ENCODE measurements around the gene SLIT3. TPM values are rescaled to one million over a fixed set of nuclear protein-coding genes. Genes with fewer than 3 reads are reported as not detected.
A peak's percentile ranks its signal among the peaks of the same experiment; 100 is the strongest.

Gene SLIT3
- total RNA-seq, 1 donor from 2014 or later: 70.0 TPM

- intact Hi-C loops (cut with DNase I): no loop called here
- H3K27me3 ChIP-seq: no peaks in the 10 kb centered on the region
- H3K9me3 ChIP-seq: no peaks in the 10 kb centered on the region
- no peaks in the 10 kb centered on the region for H3K36me3 ChIP-seq
- no peak for ATAC-seq
- no peaks in the 10 kb centered on the region for H3K4me1 ChIP-seq
- peak overlapping the region; percentile 12 for H3K27ac ChIP-seq
- no peak overlapping the region for H3K4me3 ChIP-seq
- no peak for TF ChIP-seq CTCF (IDR thresholded peaks at IDR 0.05)
- no peak for DNase-seq
Measured at GRCh38 chr5:169242175-169242848, 58.6 kb downstream of the SLIT3 start.

- no peak for TF ChIP-seq CTCF (IDR thresholded peaks at IDR 0.05)
- Histone ChIP-seq H3K4me3 (no peak overlapping the region), H3K36me3 (no peaks in the 10 kb centered on the region), H3K9me3 (no peaks in the 10 kb centered on the region), H3K27me3 (no peaks in the 10 kb centered on the region), H3K4me1 (no peaks in the 10 kb centered on the region), H3K27ac (no peak overlapping the region)
- no peak for ATAC-seq
- intact Hi-C loops (cut with DNase I): no loop called here
- DNase-seq: no peak
Measured at GRCh38 chr5:169229342-169229892, 71.5 kb downstream of the SLIT3 start.

GRCh38 chr5:169226895-169227294, 74.0 kb downstream of the SLIT3 start:
- intact Hi-C loops (cut with DNase I): no loop called here
- Histone ChIP-seq H3K27ac (no peak overlapping the region), H3K9me3 (no peaks in the 10 kb centered on the region), H3K4me1 (peaks cover 7% of the 10 kb centered on the region), H3K36me3 (no peaks in the 10 kb centered on the region), H3K27me3 (no peaks in the 10 kb centered on the region), H3K4me3 (no peak overlapping the region)
- ATAC-seq (no peak), DNase-seq (no peak)
- TF ChIP-seq CTCF (IDR thresholded peaks at IDR 0.05): no peak

GRCh38 chr5:169225830-169226356, 75.0 kb downstream of the SLIT3 start:
- intact Hi-C loops (cut with DNase I): no loop called here
- Histone ChIP-seq H3K27me3 (no peaks in the 10 kb centered on the region), H3K36me3 (no peaks in the 10 kb centered on the region), H3K27ac (no peak overlapping the region), H3K4me3 (no peak overlapping the region), H3K9me3 (no peaks in the 10 kb centered on the region), H3K4me1 (peaks cover 7% of the 10 kb centered on the region)
- DNase-seq (no peak), ATAC-seq (no peak)
- TF ChIP-seq CTCF (IDR thresholded peaks at IDR 0.05): no peak

- Histone ChIP-seq H3K36me3 (no peaks in the 10 kb centered on the region), H3K4me1 (peaks cover 7% of the 10 kb centered on the region), H3K27me3 (no peaks in the 10 kb centered on the region), H3K9me3 (no peaks in the 10 kb centered on the region), H3K27ac (no peak overlapping the region), H3K4me3 (no peak overlapping the region)
- intact Hi-C loops (cut with DNase I): no loop called here
- TF ChIP-seq CTCF (IDR thresholded peaks at IDR 0.05): no peak
- ATAC-seq (no peak), DNase-seq (no peak)
Measured at GRCh38 chr5:169223595-169223953, 77.4 kb downstream of the SLIT3 start.

All from upper lobe of right lung (tissue), 1 donor.